ENCODE data around the gene CFAP299.
A peak's percentile ranks its signal among the peaks of the same experiment; 100 is the strongest.

The CFAP299 gene

GRCh38 chr4:80321776-80322175 is 13.8 kb upstream of the CFAP299 start:
- H3K4me1 ChIP-seq (ENCODE audit: insufficient read depth, poor library complexity, severe bottlenecking) = peaks cover 4% of the 10 kb centered on the region
- no peak overlapping the region for H3K4me3 ChIP-seq (ENCODE audit: severe bottlenecking)
- H3K27ac ChIP-seq (ENCODE audit: poor library complexity, severe bottlenecking) = no peak overlapping the region
- ATAC-seq (ENCODE audit: low read depth) (no peak), DNase-seq (ENCODE audit: low spot score) (no peak)
- H3K9me3 ChIP-seq (ENCODE audit: severe bottlenecking) = no peaks in the 10 kb centered on the region
- H3K27me3 ChIP-seq (ENCODE audit: insufficient read depth, poor library complexity, severe bottlenecking) = no peaks in the 10 kb centered on the region
- no peaks in the 10 kb centered on the region for H3K36me3 ChIP-seq (ENCODE audit: low read depth)
- no peak for TF ChIP-seq CTCF (IDR thresholded peaks at IDR 0.05; ENCODE audit: poor library complexity, severe bottlenecking)

- Histone ChIP-seq H3K36me3 (ENCODE audit: low read depth) (no peaks in the 10 kb centered on the region), H3K9me3 (ENCODE audit: severe bottlenecking) (no peaks in the 10 kb centered on the region), H3K27ac (ENCODE audit: poor library complexity, severe bottlenecking) (no peak overlapping the region), H3K4me1 (ENCODE audit: insufficient read depth, poor library complexity, severe bottlenecking) (peaks cover 4% of the 10 kb centered on the region), H3K4me3 (ENCODE audit: severe bottlenecking) (no peak overlapping the region), H3K27me3 (ENCODE audit: insufficient read depth, poor library complexity, severe bottlenecking) (no peaks in the 10 kb centered on the region)
- DNase-seq (ENCODE audit: low spot score) (no peak), ATAC-seq (ENCODE audit: low read depth) (peak; percentile 97)
- TF ChIP-seq CTCF (IDR thresholded peaks at IDR 0.05; ENCODE audit: poor library complexity, severe bottlenecking) = peak; percentile 79
These were observed 12.8 kb upstream of the CFAP299 start for GRCh38 chr4:80322716-80323115.

- no peak for ATAC-seq (ENCODE audit: low read depth)
- no peak for TF ChIP-seq CTCF (IDR thresholded peaks at IDR 0.05; ENCODE audit: poor library complexity, severe bottlenecking)
These were observed 11.4 kb upstream of the CFAP299 start for GRCh38 chr4:80324171-80324570.

GRCh38 chr4:80331693-80332092 is 3.8 kb upstream of the CFAP299 start:
- Histone ChIP-seq H3K36me3 (ENCODE audit: low read depth) (no peaks in the 10 kb centered on the region), H3K4me1 (ENCODE audit: insufficient read depth, poor library complexity, severe bottlenecking) (no peaks in the 10 kb centered on the region), H3K9me3 (ENCODE audit: severe bottlenecking) (no peaks in the 10 kb centered on the region), H3K27ac (ENCODE audit: poor library complexity, severe bottlenecking) (no peak overlapping the region), H3K27me3 (ENCODE audit: insufficient read depth, poor library complexity, severe bottlenecking) (no peaks in the 10 kb centered on the region), H3K4me3 (ENCODE audit: severe bottlenecking) (no peak overlapping the region)
- no peak for DNase-seq (ENCODE audit: low spot score)
- no peak for ATAC-seq (ENCODE audit: low read depth)
- no peak for TF ChIP-seq CTCF (IDR thresholded peaks at IDR 0.05; ENCODE audit: poor library complexity, severe bottlenecking)

More at GRCh38 chr4:80324171-80324570, 11.4 kb upstream of the CFAP299 start:
- no peaks in the 10 kb centered on the region for H3K36me3 ChIP-seq (ENCODE audit: low read depth)
- no peaks in the 10 kb centered on the region for H3K9me3 ChIP-seq (ENCODE audit: severe bottlenecking)
- no peak for DNase-seq (ENCODE audit: low spot score)
- H3K4me1 ChIP-seq (ENCODE audit: insufficient read depth, poor library complexity, severe bottlenecking) = peaks cover 4% of the 10 kb centered on the region
- H3K4me3 ChIP-seq (ENCODE audit: severe bottlenecking) = no peak overlapping the region
- no peaks in the 10 kb centered on the region for H3K27me3 ChIP-seq (ENCODE audit: insufficient read depth, poor library complexity, severe bottlenecking)
- H3K27ac ChIP-seq (ENCODE audit: poor library complexity, severe bottlenecking) = no peak overlapping the region

GRCh38 chr4:80333121-80333520 is 2.4 kb upstream of the CFAP299 start:
- no peak for TF ChIP-seq CTCF (IDR thresholded peaks at IDR 0.05; ENCODE audit: poor library complexity, severe bottlenecking)
- H3K4me1 ChIP-seq (ENCODE audit: insufficient read depth, poor library complexity, severe bottlenecking) = no peaks in the 10 kb centered on the region
- DNase-seq (ENCODE audit: low spot score) (no peak), ATAC-seq (ENCODE audit: low read depth) (no peak)
- no peaks in the 10 kb centered on the region for H3K36me3 ChIP-seq (ENCODE audit: low read depth)
- no peak overlapping the region for H3K27ac ChIP-seq (ENCODE audit: poor library complexity, severe bottlenecking)
- H3K9me3 ChIP-seq (ENCODE audit: severe bottlenecking) = no peaks in the 10 kb centered on the region
- no peaks in the 10 kb centered on the region for H3K27me3 ChIP-seq (ENCODE audit: insufficient read depth, poor library complexity, severe bottlenecking)
- no peak overlapping the region for H3K4me3 ChIP-seq (ENCODE audit: severe bottlenecking)

All from RWPE2 (cell line).